ENCODE results near the gene WDR72. TPM values are rescaled to one million over a fixed set of nuclear protein-coding genes. Genes with fewer than 3 reads are reported as not detected.

The WDR72 gene
- total RNA-seq, 6 donors from 2014 or later = 0.30 to 7.0 (median 2.5) TPM

DNA sequence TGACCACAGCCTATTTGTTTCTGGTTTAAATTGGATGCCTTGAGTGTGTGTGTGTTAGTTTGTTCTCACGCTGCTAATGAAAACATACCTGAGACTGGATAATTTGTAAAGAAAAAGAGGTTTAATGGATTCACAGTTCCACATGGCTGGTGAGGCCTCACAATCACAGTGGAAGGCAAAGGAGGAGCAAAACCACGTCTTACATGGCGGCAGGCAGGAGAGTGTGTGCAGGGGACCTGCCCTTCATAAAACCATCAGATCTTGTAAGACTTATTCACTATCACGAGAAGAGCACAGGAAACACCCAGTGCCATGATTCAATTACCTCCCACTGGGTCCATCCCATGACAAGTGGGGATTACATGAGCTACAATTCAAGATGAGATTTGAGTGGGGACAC lies 260.5 kb downstream of the WDR72 start:
- DNase-seq (no peak), ATAC-seq (ENCODE audit: low FRiP score in 2 of 2) (no peak)
- no peak for TF ChIP-seq POLR2AphosphoS5 (IDR thresholded peaks at IDR 0.05)
- TF ChIP-seq EP300 (IDR thresholded peaks at IDR 0.05) = no peak
- TF ChIP-seq, protein P1, sequence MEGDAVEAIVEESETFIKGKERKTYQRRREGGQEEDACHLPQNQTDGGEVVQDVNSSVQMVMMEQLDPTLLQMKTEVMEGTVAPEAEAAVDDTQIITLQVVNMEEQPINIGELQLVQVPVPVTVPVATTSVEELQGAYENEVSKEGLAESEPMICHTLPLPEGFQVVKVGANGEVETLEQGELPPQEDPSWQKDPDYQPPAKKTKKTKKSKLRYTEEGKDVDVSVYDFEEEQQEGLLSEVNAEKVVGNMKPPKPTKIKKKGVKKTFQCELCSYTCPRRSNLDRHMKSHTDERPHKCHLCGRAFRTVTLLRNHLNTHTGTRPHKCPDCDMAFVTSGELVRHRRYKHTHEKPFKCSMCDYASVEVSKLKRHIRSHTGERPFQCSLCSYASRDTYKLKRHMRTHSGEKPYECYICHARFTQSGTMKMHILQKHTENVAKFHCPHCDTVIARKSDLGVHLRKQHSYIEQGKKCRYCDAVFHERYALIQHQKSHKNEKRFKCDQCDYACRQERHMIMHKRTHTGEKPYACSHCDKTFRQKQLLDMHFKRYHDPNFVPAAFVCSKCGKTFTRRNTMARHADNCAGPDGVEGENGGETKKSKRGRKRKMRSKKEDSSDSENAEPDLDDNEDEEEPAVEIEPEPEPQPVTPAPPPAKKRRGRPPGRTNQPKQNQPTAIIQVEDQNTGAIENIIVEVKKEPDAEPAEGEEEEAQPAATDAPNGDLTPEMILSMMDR (IDR thresholded peaks at IDR 0.05) = no peak
- TF ChIP-seq POLR2A (IDR thresholded peaks at IDR 0.05) = no peak
- Histone ChIP-seq H3K9me3 (no peaks in the 10 kb centered on the region), H3K27ac (no peak overlapping the region), H3K27me3 (no peaks in the 10 kb centered on the region), H3K36me3 (no peaks in the 10 kb centered on the region), H3K4me1 (no peaks in the 10 kb centered on the region), H3K4me3 (no peak overlapping the region)
- WGBS, 2 donors = 68 to 84% methylated on average over 4 of the region's 4 CpGs

DNA sequence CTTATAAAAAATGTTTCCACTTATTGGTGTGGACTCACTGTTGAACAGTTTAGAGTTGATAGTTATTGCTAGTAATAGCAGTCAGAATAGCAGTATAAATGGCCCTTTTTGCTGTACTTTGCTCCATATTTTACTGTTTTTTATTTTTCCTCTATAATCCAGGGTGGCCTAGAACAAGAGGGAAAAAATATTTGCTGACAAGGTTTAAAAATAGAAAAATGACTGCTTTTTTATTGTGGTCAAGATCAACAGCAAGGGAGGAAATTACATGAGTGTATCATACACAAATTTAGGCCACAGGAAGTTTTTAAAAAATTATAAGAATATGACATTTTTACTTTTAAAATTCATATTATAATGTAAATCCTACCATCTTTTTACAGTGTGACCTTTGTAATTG lies 269.1 kb downstream of the WDR72 start:
- Histone ChIP-seq H3K27me3 (no peaks in the 10 kb centered on the region), H3K4me1 (no peaks in the 10 kb centered on the region), H3K27ac (no peak overlapping the region), H3K4me3 (no peak overlapping the region), H3K36me3 (no peaks in the 10 kb centered on the region), H3K9me3 (no peaks in the 10 kb centered on the region)
- no peak for ATAC-seq (ENCODE audit: low FRiP score in 2 of 2)
- no peak for DNase-seq
- no peak for TF ChIP-seq POLR2A (IDR thresholded peaks at IDR 0.05)
- TF ChIP-seq, protein P1 (IDR thresholded peaks at IDR 0.05) = no peak

DNA sequence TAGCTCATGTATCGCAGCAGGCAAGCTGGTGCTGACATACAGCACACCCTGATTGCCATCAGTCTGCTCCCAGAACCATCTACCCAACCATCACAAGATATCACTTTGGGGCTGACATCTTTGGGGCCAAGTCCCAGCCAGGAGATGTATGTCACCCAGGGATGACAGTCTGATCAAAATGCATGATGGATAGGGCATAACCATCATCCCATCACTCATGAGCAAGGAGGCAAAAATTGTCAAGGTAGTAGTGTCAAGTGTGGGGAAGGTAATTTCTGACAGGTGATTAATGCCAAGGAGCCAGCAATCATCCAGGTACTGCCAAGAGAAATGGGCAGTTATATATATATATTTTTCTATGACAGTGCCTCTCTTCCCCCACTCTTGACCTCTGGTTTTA lies 277.4 kb downstream of the WDR72 start:
- H3K27me3 ChIP-seq = no peaks in the 10 kb centered on the region
- H3K9me3 ChIP-seq = no peaks in the 10 kb centered on the region
- H3K4me1 ChIP-seq = no peaks in the 10 kb centered on the region
- H3K36me3 ChIP-seq = no peaks in the 10 kb centered on the region
- ATAC-seq (ENCODE audit: low FRiP score in 2 of 2) (no peak), DNase-seq (no peak)
- no peak overlapping the region for H3K4me3 ChIP-seq
- WGBS, 2 donors = 90% methylated on average over 1 of the region's 1 CpG
- no peak for TF ChIP-seq POLR2AphosphoS5 (IDR thresholded peaks at IDR 0.05)
- TF ChIP-seq EP300 (IDR thresholded peaks at IDR 0.05) = no peak
- TF ChIP-seq, protein P1 (IDR thresholded peaks at IDR 0.05) = no peak
- TF ChIP-seq POLR2A (IDR thresholded peaks at IDR 0.05) = no peak
- H3K27ac ChIP-seq = no peak overlapping the region

DNA sequence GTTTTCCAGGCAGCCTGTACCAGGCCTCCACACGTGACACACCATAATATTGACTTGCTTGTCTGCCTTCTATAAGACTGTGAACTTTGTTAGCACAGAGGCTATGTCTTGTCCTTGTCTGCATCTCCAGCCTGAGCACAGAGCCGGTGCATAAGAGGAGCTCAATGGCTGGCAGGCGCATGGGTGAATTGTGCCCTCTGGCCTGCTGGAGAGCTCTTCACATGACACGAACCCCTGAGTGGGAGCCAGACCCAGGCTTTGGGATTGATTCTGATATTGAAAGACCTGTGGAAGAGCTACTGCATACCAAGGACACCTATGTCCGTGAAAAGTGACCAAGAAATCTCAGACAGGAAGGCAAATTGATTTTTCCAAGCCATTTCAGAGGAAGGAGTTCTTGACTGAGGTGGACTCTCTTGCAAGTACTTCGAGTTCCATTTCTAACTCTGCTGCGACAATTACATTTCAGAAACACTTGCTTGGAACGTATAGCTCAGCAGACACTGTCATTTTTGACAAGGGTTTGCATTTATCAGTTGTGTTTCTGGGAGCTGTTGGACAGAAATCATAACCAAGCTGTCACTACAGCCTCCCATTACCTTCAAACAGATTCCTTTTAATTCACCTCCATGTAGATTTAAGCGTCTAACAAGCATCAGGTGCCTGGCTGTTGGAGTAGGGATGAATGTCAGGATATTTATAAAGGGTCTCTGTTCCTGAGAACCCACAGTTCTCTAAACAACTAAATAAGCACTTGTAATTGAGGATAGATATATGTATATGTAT lies 281.3 kb downstream of the WDR72 start:
- DNase-seq = no peak
- no peak overlapping the region for H3K4me3 ChIP-seq
- no peak overlapping the region for H3K27ac ChIP-seq
- 70 to 76% methylated on average over 9 of the region's 9 CpGs for WGBS, 2 donors
- no peaks in the 10 kb centered on the region for H3K27me3 ChIP-seq
- no peak for ATAC-seq (ENCODE audit: low FRiP score in 2 of 2)
- no peak for TF ChIP-seq EP300 (IDR thresholded peaks at IDR 0.05)
- TF ChIP-seq POLR2AphosphoS5 (IDR thresholded peaks at IDR 0.05) = no peak
- TF ChIP-seq POLR2A (IDR thresholded peaks at IDR 0.05) = no peak
- TF ChIP-seq, protein P1 (IDR thresholded peaks at IDR 0.05) = no peak
- no peaks in the 10 kb centered on the region for H3K4me1 ChIP-seq
- no peaks in the 10 kb centered on the region for H3K36me3 ChIP-seq
- no peaks in the 10 kb centered on the region for H3K9me3 ChIP-seq

DNA sequence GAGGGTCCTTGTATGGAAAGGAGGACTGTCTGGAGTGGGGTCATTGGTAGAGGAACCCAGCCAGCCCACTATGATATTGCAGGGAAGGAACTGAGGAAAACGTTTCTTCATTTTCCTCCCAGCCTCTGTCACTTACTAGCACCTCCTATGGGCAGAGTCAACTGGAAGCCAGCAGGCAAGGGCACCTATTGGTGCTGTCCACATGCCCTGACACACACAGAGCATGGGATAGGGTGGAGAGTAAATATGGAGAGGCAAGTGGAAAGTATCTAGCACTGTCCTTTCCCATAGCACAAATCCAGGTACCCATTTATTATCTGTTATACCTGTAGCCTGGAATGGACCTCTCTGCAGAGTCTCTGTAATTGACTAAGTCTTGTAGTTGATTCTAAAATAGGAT lies 285.6 kb downstream of the WDR72 start:
- DNase-seq (no peak), ATAC-seq (ENCODE audit: low FRiP score in 2 of 2) (no peak)
- no peaks in the 10 kb centered on the region for H3K27me3 ChIP-seq
- no peak for TF ChIP-seq POLR2AphosphoS5 (IDR thresholded peaks at IDR 0.05)
- TF ChIP-seq, protein P1 (IDR thresholded peaks at IDR 0.05) = no peak
- no peak for TF ChIP-seq EP300 (IDR thresholded peaks at IDR 0.05)
- no peak for TF ChIP-seq POLR2A (IDR thresholded peaks at IDR 0.05)
- H3K36me3 ChIP-seq = no peaks in the 10 kb centered on the region
- no peaks in the 10 kb centered on the region for H3K4me1 ChIP-seq
- WGBS, 2 donors = 18 to 25% methylated on average over 1 of the region's 1 CpG
- H3K4me3 ChIP-seq = no peak overlapping the region
- no peaks in the 10 kb centered on the region for H3K9me3 ChIP-seq
- H3K27ac ChIP-seq = no peak overlapping the region
